HepG2 (cell line): ENCODE data around the gene OPA3. TPM values are rescaled to one million over a fixed set of nuclear protein-coding genes. Genes with fewer than 3 reads are reported as not detected.

Experiments
- HNF4A ChIP-seq: sonication (generic); formaldehyde crosslinking; IDR thresholded peaks from 2 replicates; pipeline ENCODE4 v1.4.0; 2020; ENCODE audit warnings: missing genetic modification reagents
- NCOA2 ChIP-seq: sonication (generic); formaldehyde crosslinking; IDR thresholded peaks from 2 replicates; pipeline ENCODE4 v1.8.0; 2022; ENCODE audit warnings: inconsistent platforms
- PAX8 ChIP-seq: sonication (generic); formaldehyde crosslinking; IDR thresholded peaks from 2 replicates; pipeline ENCODE4 v1.8.0; 2022; ENCODE audit warnings: mild to moderate bottlenecking, missing genetic modification reagents, borderline replicate concordance
- POGK ChIP-seq: sonication (generic); formaldehyde crosslinking; conservative IDR thresholded peaks from 2 replicates; pipeline ENCODE4 v1.8.0; 2022; ENCODE audit warnings: mild to moderate bottlenecking, moderate library complexity, missing genetic modification reagents
- RBAK ChIP-seq: sonication (generic); formaldehyde crosslinking; IDR thresholded peaks from 2 replicates; pipeline ENCODE4 v1.5.1; 2020; ENCODE audit warnings: mild to moderate bottlenecking, missing genetic modification reagents
- RFX5 ChIP-seq: IDR thresholded peaks from 2 replicates; pipeline ENCODE4 v1.6.1; 2011; ENCODE audit warnings: low read depth, low read length, improper control_type of control experiment
- SKI ChIP-seq: fragments of 450-650 bp; IDR thresholded peaks from one replicate; pipeline ENCODE4 v1.6.1; 2018; ENCODE audit warnings: mild to moderate bottlenecking; ENCODE audit not compliant: partially characterized antibody
- SMARCE1 ChIP-seq: fragments of 450-650 bp; IDR thresholded peaks from 2 replicates; pipeline ENCODE4 v1.6.1; 2017; ENCODE audit warnings: borderline replicate concordance
- SOX5 ChIP-seq: IDR thresholded peaks from 2 replicates; pipeline ENCODE4 v1.6.1; 2016; ENCODE audit warnings: borderline replicate concordance
- SRSF1 ChIP-seq: fragments of 200-400 bp; formaldehyde crosslinking; optimal IDR thresholded peaks from 2 replicates; pipeline ENCODE3; 2017; ENCODE audit warnings: mild to moderate bottlenecking, low read depth, low read length, moderate library complexity
- ZBTB20 ChIP-seq: sonication (generic); formaldehyde crosslinking; IDR thresholded peaks from 2 replicates; pipeline ENCODE4 v1.8.1; 2023; ENCODE audit warnings: missing genetic modification reagents, low read depth, mild to moderate bottlenecking, borderline replicate concordance
- ZNF10 ChIP-seq: sonication (generic); formaldehyde crosslinking; IDR thresholded peaks from 2 replicates; pipeline ENCODE4 v1.4.0; 2020; ENCODE audit warnings: mild to moderate bottlenecking, low read depth, missing genetic modification reagents, borderline replicate concordance
- ZNF333 ChIP-seq: sonication (generic); formaldehyde crosslinking; IDR thresholded peaks from 2 replicates; pipeline ENCODE4 v1.4.0; 2020; ENCODE audit warnings: mild to moderate bottlenecking, missing genetic modification reagents, borderline replicate concordance
- polyA plus RNA-seq, 8 experiments: library from polyadenylated mRNA; depleted of rRNA in 3 of 8; stranded (reverse) in 7 of 8; unstranded in 1 of 8; fragments of >200 nt; fragmentation: Illumina TruSeq in 4 of 8; extraction: Trizol in 4 of 8; gene quantifications; 2 replicates each; pipeline versions ENCODE4 v1.2.1 to v1.2.3, GENCODE V29; 2011 to 2016; ENCODE audit warnings: low read depth in 4 of 8, missing spikeins in 1 of 8, mixed read lengths in 1 of 8; ENCODE audit not compliant: insufficient read depth in 1 of 8
- total RNA-seq, 5 experiments: library from RNA; depleted of rRNA; stranded (reverse); fragments of >200 nt; fragmentation: Illumina TruSeq; extraction: Trizol; gene quantifications; 2 replicates each; pipeline ENCODE4 v1.2.3, GENCODE V29; 2016; ENCODE audit warnings: low read depth in 1 of 5
- TF ChIP-seq, protein P1 (sequence below): sonication (generic); formaldehyde crosslinking; IDR thresholded peaks from 2 replicates; pipeline ENCODE4 v1.4.0; 2020; ENCODE audit warnings: missing genetic modification reagents
- TF ChIP-seq, protein P2 (sequence below): sonication (generic); formaldehyde crosslinking; IDR thresholded peaks from 2 replicates; pipeline ENCODE4 v1.9.0; 2022; ENCODE audit warnings: missing genetic modification reagents, mild to moderate bottlenecking, borderline replicate concordance

Gene OPA3
- total and polyA plus RNA-seq, 2 of the 13 experiments (the other 11 are each of a cell fraction or from before 2014, with no cell fraction given), result 8.3 to 17.7 TPM

- no peak for TF ChIP-seq POGK
- TF ChIP-seq RBAK, result no peak
- no peak for TF ChIP-seq RFX5
- no peak for TF ChIP-seq SMARCE1
- no peak for TF ChIP-seq SKI
- no peak for TF ChIP-seq PAX8 (CRISPR knock-in tag)
- TF ChIP-seq HNF4A (CRISPR knock-in tag), result no peak
- TF ChIP-seq SOX5, result no peak
- TF ChIP-seq ZNF10 (CRISPR knock-in tag), result no peak
- no peak for TF ChIP-seq SRSF1
- peak; percentile 24; the same call in 1 of the 2 replicates for TF ChIP-seq ZBTB20 (CRISPR knock-in tag)
- TF ChIP-seq, protein P1, sequence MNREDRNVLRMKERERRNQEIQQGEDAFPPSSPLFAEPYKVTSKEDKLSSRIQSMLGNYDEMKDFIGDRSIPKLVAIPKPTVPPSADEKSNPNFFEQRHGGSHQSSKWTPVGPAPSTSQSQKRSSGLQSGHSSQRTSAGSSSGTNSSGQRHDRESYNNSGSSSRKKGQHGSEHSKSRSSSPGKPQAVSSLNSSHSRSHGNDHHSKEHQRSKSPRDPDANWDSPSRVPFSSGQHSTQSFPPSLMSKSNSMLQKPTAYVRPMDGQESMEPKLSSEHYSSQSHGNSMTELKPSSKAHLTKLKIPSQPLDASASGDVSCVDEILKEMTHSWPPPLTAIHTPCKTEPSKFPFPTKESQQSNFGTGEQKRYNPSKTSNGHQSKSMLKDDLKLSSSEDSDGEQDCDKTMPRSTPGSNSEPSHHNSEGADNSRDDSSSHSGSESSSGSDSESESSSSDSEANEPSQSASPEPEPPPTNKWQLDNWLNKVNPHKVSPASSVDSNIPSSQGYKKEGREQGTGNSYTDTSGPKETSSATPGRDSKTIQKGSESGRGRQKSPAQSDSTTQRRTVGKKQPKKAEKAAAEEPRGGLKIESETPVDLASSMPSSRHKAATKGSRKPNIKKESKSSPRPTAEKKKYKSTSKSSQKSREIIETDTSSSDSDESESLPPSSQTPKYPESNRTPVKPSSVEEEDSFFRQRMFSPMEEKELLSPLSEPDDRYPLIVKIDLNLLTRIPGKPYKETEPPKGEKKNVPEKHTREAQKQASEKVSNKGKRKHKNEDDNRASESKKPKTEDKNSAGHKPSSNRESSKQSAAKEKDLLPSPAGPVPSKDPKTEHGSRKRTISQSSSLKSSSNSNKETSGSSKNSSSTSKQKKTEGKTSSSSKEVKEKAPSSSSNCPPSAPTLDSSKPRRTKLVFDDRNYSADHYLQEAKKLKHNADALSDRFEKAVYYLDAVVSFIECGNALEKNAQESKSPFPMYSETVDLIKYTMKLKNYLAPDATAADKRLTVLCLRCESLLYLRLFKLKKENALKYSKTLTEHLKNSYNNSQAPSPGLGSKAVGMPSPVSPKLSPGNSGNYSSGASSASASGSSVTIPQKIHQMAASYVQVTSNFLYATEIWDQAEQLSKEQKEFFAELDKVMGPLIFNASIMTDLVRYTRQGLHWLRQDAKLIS (CRISPR knock-in tag), result no peak
- TF ChIP-seq, protein P2, sequence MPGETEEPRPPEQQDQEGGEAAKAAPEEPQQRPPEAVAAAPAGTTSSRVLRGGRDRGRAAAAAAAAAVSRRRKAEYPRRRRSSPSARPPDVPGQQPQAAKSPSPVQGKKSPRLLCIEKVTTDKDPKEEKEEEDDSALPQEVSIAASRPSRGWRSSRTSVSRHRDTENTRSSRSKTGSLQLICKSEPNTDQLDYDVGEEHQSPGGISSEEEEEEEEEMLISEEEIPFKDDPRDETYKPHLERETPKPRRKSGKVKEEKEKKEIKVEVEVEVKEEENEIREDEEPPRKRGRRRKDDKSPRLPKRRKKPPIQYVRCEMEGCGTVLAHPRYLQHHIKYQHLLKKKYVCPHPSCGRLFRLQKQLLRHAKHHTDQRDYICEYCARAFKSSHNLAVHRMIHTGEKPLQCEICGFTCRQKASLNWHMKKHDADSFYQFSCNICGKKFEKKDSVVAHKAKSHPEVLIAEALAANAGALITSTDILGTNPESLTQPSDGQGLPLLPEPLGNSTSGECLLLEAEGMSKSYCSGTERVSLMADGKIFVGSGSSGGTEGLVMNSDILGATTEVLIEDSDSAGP (CRISPR knock-in tag), result no peak
- TF ChIP-seq ZNF333 (CRISPR knock-in tag), result no peak
- TF ChIP-seq NCOA2 (CRISPR knock-in tag), result no peak
Measured at GRCh38 chr19:45607071-45608029, 22.7 kb upstream of the OPA3 start (continued).
